H1 (cell line): ENCODE measurements around the gene HOTAIR. TPM values are rescaled to one million over a fixed set of nuclear protein-coding genes. Genes with fewer than 3 reads are reported as not detected.

ENCODE experiments used
- EGR1 ChIP-seq: IDR thresholded peaks from 2 replicates; pipeline ENCODE4 v1.6.1; 2011; ENCODE audit warnings: low read depth, low read length, borderline replicate concordance
- EZH2 ChIP-seq: fragments of 200-600 bp; sonication (generic); IDR thresholded peaks from 2 replicates; pipeline ENCODE4 v1.7.1; 2012; ENCODE audit warnings: low read depth, mild to moderate bottlenecking, moderate library complexity, low read length, inconsistent platforms; ENCODE audit not compliant: severe bottlenecking
- GABPA ChIP-seq: IDR thresholded peaks from 2 replicates; pipeline ENCODE4 v1.6.1; 2011; ENCODE audit warnings: mild to moderate bottlenecking, low read length, moderate library complexity, borderline replicate concordance; ENCODE audit not compliant: insufficient read depth
- HDAC2 ChIP-seq, 2 experiments: fragments of 300-600 bp in 1 of 2; sonication (generic) in 1 of 2; IDR thresholded peaks; 2 replicates each; pipeline ENCODE4 v1.6.1; 2011 to 2012; ENCODE audit warnings: low read depth in 2 of 2, low read length in 2 of 2, mild to moderate bottlenecking in 2 of 2, moderate library complexity in 2 of 2, borderline replicate concordance in 1 of 2, inconsistent platforms in 1 of 2
- POLR2A ChIP-seq, 2 experiments: IDR thresholded peaks; 1 replicate in 1 of 2; 2 replicates in 1 of 2; pipeline ENCODE4 v1.6.1; 2011; ENCODE audit warnings: low read depth in 2 of 2, low read length in 2 of 2, mild to moderate bottlenecking in 2 of 2; ENCODE audit errors: control extremely low read depth in 1 of 2
- POLR2AphosphoS5 ChIP-seq: IDR thresholded peaks from 2 replicates; pipeline ENCODE4 v1.6.1; 2011; ENCODE audit warnings: low read depth, low read length
- RBBP5 ChIP-seq: IDR thresholded peaks from 2 replicates; pipeline ENCODE4 v1.7.1; 2012; ENCODE audit warnings: low read depth, mild to moderate bottlenecking, inconsistent platforms, low read length, moderate library complexity, borderline replicate concordance
- SIN3A ChIP-seq, 2 experiments: IDR thresholded peaks in 1 of 2; conservative IDR thresholded peaks in 1 of 2; 2 replicates each; pipeline ENCODE4 v1.6.1; 2011 to 2012; ENCODE audit warnings: low read length in 2 of 2, improper control_type of control experiment in 1 of 2, low read depth in 1 of 2, mild to moderate bottlenecking in 1 of 2
- TBP ChIP-seq: IDR thresholded peaks from 2 replicates; pipeline ENCODE4 v1.6.1; 2011; ENCODE audit warnings: low read depth, low read length, improper control_type of control experiment
- polyA plus RNA-seq, 7 experiments: library from polyadenylated mRNA; depleted of rRNA in 3 of 7; stranded (reverse) in 5 of 7; unstranded in 2 of 7; fragments of >200 nt in 5 of 7; fragments of 200-250 nt in 2 of 7; gene quantifications; 1 replicate in 5 of 7; 2 replicates in 1 of 7; 4 replicates in 1 of 7; pipeline versions ENCODE4 v1.2.1 to v1.2.3, GENCODE V29; 2011 to 2013; ENCODE audit warnings: missing spikeins in 2 of 7, mixed read lengths in 2 of 7
- total RNA-seq: library from RNA; stranded (reverse); fragmentation: NEBNext Ultra II Directional; extraction: Animal tissue kit (Norgen Biotek cat#: 25700); gene quantifications from 2 replicates; pipeline ENCODE4 v1.2.1, GENCODE V29; 2021

HOTAIR gene
- total and polyA plus RNA-seq, 2 of the 8 experiments (the other 6 are each of a cell fraction or from before 2014, with no cell fraction given) = not detected

DNA sequence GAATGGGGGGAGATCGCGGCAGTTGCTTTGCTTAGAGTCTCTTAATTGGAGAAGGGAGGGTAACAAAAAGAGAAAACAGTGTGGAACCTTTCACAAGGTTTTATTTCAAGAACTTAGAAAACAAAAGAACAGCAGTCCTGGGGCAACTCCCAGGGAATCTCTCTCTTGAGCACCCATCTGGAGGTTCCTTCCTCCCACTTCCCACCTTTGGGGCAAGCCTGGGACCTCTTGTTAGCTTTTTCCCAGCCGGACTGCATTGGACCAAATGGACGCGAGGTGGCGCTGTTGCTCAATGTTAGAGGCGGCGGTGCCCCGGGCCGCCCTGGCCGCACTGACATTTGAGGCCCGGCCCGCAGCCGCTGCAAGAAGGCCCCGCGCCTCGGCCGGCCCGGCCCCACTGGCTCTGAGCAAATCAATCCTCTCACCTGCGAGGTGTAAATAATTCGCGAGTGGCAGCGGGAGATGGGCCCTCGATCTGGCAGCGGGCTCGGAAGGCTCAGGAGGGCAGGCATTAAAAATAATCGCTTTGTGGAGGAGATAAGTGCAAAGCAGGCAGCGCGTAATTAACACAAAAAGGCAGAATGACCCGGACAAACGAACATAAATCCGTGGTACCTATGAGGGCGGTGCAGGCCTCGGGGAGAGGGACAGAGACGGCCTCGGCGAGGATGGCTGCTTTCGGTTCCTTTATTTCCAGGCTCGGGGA is 31.3 kb upstream of the HOTAIR start (continued):
- TF ChIP-seq SIN3A (conservative IDR thresholded peaks at IDR 0.05 in 1 of 2, IDR thresholded peaks at IDR 0.05 in 1 of 2; ENCODE audit: low read depth in 1 of 2, low read length in 2 of 2) (no peak), RBBP5 (no peak), GABPA (peak; percentile 56; the same call in 1 of the 2 replicates), EZH2 (peak; percentile 47), EGR1 (no peak), HDAC2 (IDR thresholded peaks at IDR 0.05; ENCODE audit: borderline replicate concordance in 1 of 2, low read depth in 2 of 2, low read length in 2 of 2) (no peak), TBP (0 out of 2 replicates have a peak, but pooled peaks have one; percentile 10), POLR2AphosphoS5 (no peak), POLR2A (IDR thresholded peaks at IDR 0.05; ENCODE audit: control extremely low read depth in 1 of 2, low read depth in 2 of 2, low read length in 2 of 2) (no peak)
